ENCODE measurements around the gene IFNAR1. TPM values are rescaled to one million over a fixed set of nuclear protein-coding genes. Genes with fewer than 3 reads are reported as not detected.

The IFNAR1 gene
- total RNA-seq, 1 experiment from 2014 or later, result 14.2 TPM

GRCh38 chr21:33393348-33393747 is 68.6 kb downstream of the IFNAR1 start:
- Histone ChIP-seq H3K23me2 (ENCODE audit: insufficient read length, low read depth, low read length, poor library complexity, severe bottlenecking) (no peaks in the 10 kb centered on the region), H2BK120ac (ENCODE audit: low read depth, low read length, poor library complexity, severe bottlenecking) (no peak overlapping the region), H3K27ac (ENCODE audit: insufficient read length, low read depth, low read length) (no peak overlapping the region), H2BK15ac (ENCODE audit: low read depth, low read length) (no peak overlapping the region), H2BK12ac (ENCODE audit: insufficient read length, low read depth, low read length) (no peak overlapping the region), H2BK20ac (ENCODE audit: low read depth, low read length, poor library complexity, severe bottlenecking) (no peak overlapping the region), H4K20me1 (ENCODE audit: control insufficient read depth, insufficient read depth, insufficient read length) (no peaks in the 10 kb centered on the region), H4K91ac (ENCODE audit: insufficient read length, low read depth, low read length) (no peak overlapping the region), H3K14ac (ENCODE audit: insufficient read depth, low read length) (no peak overlapping the region), H3K18ac (ENCODE audit: insufficient read length, low read depth, low read length) (no peak overlapping the region), H3K79me2 (ENCODE audit: insufficient read depth, low read length) (no peaks in the 10 kb centered on the region), H4K5ac (ENCODE audit: insufficient read length, low read depth, low read length) (no peak overlapping the region), H3T11ph (ENCODE audit: low read length) (no peak overlapping the region), H3K79me1 (ENCODE audit: insufficient read depth, low read depth, low read length, poor library complexity, severe bottlenecking) (no peaks in the 10 kb centered on the region), H3K9me3 (ENCODE audit: control insufficient read depth, low read depth, low read length) (no peaks in the 10 kb centered on the region), H3K9ac (ENCODE audit: extremely low read depth, insufficient read length, low read length) (no peak overlapping the region), H2BK5ac (ENCODE audit: insufficient read length, low read length) (no peak overlapping the region), H3K4me2 (ENCODE audit: insufficient read depth, insufficient read length, low read length) (no peak overlapping the region), H3K4me1 (ENCODE audit: insufficient read depth, low read length) (no peaks in the 10 kb centered on the region), H3K4ac (ENCODE audit: low read depth, low read length) (no peak overlapping the region), H3K23ac (ENCODE audit: insufficient read length, low read depth, low read length) (no peak overlapping the region), H2AFZ (ENCODE audit: low read length) (no peak overlapping the region), H4K8ac (replicated peaks; ENCODE audit: insufficient read length, low read depth, low read length) (no peak overlapping the region), H3K27me3 (ENCODE audit: insufficient read depth, low read length) (no peaks in the 10 kb centered on the region), H3K56ac (ENCODE audit: insufficient read length, low read depth, low read length) (no peak overlapping the region), H2AK5ac (ENCODE audit: insufficient read length, low read length) (no peak overlapping the region)
- no peaks in the 10 kb centered on the region; a peak in 1 of 5 replicates for H3K9me3 Mint-ChIP-seq
- no peak overlapping the region for H3K4me3 Mint-ChIP-seq
- H3K4me1 Mint-ChIP-seq, result peaks cover 4 to 10% of the 10 kb centered on the region in 2 experiments
- peaks cover 2% of the 10 kb centered on the region for H3K27me3 Mint-ChIP-seq (ENCODE audit: low read depth)
- TF ChIP-seq, protein P1, sequence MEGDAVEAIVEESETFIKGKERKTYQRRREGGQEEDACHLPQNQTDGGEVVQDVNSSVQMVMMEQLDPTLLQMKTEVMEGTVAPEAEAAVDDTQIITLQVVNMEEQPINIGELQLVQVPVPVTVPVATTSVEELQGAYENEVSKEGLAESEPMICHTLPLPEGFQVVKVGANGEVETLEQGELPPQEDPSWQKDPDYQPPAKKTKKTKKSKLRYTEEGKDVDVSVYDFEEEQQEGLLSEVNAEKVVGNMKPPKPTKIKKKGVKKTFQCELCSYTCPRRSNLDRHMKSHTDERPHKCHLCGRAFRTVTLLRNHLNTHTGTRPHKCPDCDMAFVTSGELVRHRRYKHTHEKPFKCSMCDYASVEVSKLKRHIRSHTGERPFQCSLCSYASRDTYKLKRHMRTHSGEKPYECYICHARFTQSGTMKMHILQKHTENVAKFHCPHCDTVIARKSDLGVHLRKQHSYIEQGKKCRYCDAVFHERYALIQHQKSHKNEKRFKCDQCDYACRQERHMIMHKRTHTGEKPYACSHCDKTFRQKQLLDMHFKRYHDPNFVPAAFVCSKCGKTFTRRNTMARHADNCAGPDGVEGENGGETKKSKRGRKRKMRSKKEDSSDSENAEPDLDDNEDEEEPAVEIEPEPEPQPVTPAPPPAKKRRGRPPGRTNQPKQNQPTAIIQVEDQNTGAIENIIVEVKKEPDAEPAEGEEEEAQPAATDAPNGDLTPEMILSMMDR (conservative IDR thresholded peaks at IDR 0.05), result no peak
- no peak for DNase-seq
- WGBS (ENCODE audit: extremely low coverage, insufficient read length, low lambda C conversion rate), result no CpG with 5 or more reads among the region's 5 CpGs
- no peaks in the 10 kb centered on the region for H3K36me3 Mint-ChIP-seq (ENCODE audit: insufficient read depth in 1 of 3, low read depth in 3 of 3)
- H3K27ac Mint-ChIP-seq, result no peak overlapping the region
